ENCODE data around the gene GUCD1.
"Not testable (repeated sequence)": the region's sequence is repeated elsewhere in the genome, so short reads cannot be mapped to it uniquely, and the experiment has no call there.

GUCD1 gene

GRCh38 chr22:24541681-24542515 is 13.0 kb downstream of the GUCD1 start:
- no peak overlapping the region for H3K4me3 ChIP-seq (ENCODE audit: low read length)
- no peak for DNase-seq (ENCODE audit: low read depth)
- TF ChIP-seq CTCF (conservative IDR thresholded peaks at IDR 0.05; ENCODE audit: low read length), result no peak

- DNase-seq (ENCODE audit: low read depth), result no peak
- no peak overlapping the region for H3K4me3 ChIP-seq (ENCODE audit: low read length)
- no peak for TF ChIP-seq CTCF (conservative IDR thresholded peaks at IDR 0.05; ENCODE audit: low read length)
These were observed 14.5 kb downstream of the GUCD1 start for GRCh38 chr22:24540470-24540869.

GRCh38 chr22:24536089-24536488 is 18.8 kb downstream of the GUCD1 start:
- H3K4me3 ChIP-seq (ENCODE audit: low read length), result no peak overlapping the region
- DNase-seq (ENCODE audit: low read depth), result no peak
- no peak for TF ChIP-seq CTCF (conservative IDR thresholded peaks at IDR 0.05; ENCODE audit: low read length)

GRCh38 chr22:24535348-24535747 is 19.6 kb downstream of the GUCD1 start:
- H3K4me3 ChIP-seq (ENCODE audit: low read length), result no peak overlapping the region
- TF ChIP-seq CTCF (conservative IDR thresholded peaks at IDR 0.05; ENCODE audit: low read length), result no peak
- no peak for DNase-seq (ENCODE audit: low read depth)

- DNase-seq (ENCODE audit: low read depth), result no peak
- TF ChIP-seq CTCF (conservative IDR thresholded peaks at IDR 0.05; ENCODE audit: low read length), result no peak
These were observed 22.9 kb downstream of the GUCD1 start for GRCh38 chr22:24532075-24532474.

GRCh38 chr22:24530968-24531367 is 24.0 kb downstream of the GUCD1 start:
- not testable (repeated sequence) for H3K4me3 ChIP-seq (ENCODE audit: low read length); DNase-seq (ENCODE audit: low read depth)

More at GRCh38 chr22:24532075-24532474, 22.9 kb downstream of the GUCD1 start:
- no peak overlapping the region for H3K4me3 ChIP-seq (ENCODE audit: low read length)

- no peak for TF ChIP-seq CTCF (conservative IDR thresholded peaks at IDR 0.05; ENCODE audit: low read length)
- DNase-seq (ENCODE audit: low read depth), result no peak
These were observed 25.0 kb downstream of the GUCD1 start for GRCh38 chr22:24529898-24530297.

More at GRCh38 chr22:24529898-24530297, 25.0 kb downstream of the GUCD1 start:
- H3K4me3 ChIP-seq (ENCODE audit: low read length), result no peak overlapping the region
